ENCODE data around the gene NIPAL3. TPM values are rescaled to one million over a fixed set of nuclear protein-coding genes. Genes with fewer than 3 reads are reported as not detected.
"Not testable (repeated sequence)": the region's sequence is repeated elsewhere in the genome, so short reads cannot be mapped to it uniquely, and the experiment has no call there.

The NIPAL3 gene
- total and polyA plus RNA-seq, 4 donors: 23.9 to 66.8 (median 25.3) TPM

GRCh38 chr1:24515671-24516209 is 100.1 kb downstream of the NIPAL3 start:
- H3K27me3 ChIP-seq (ENCODE audit: control insufficient read depth, insufficient read depth, low read length); H3K27ac ChIP-seq (ENCODE audit: low read depth, low read length); DNase-seq (ENCODE audit: low read depth in 4 of 6, low spot score in 6 of 6); H3K4me3 ChIP-seq (ENCODE audit: low read depth, low read length); H3K9me3 ChIP-seq (ENCODE audit: control insufficient read depth, insufficient read depth, low read length); H3K36me3 ChIP-seq (ENCODE audit: control insufficient read depth, insufficient read depth, low read length); H3K4me1 ChIP-seq (ENCODE audit: control insufficient read depth, insufficient read depth, low read length): not testable (repeated sequence)
- 96% methylated on average over 9 of the region's 14 CpGs for WGBS (ENCODE audit: insufficient coverage)

- peaks cover 2% of the 10 kb centered on the region for H3K9me3 ChIP-seq (ENCODE audit: control insufficient read depth, insufficient read depth, low read length)
- H3K4me3 ChIP-seq (ENCODE audit: low read depth, low read length): no peak overlapping the region
- DNase-seq (ENCODE audit: low read depth in 4 of 6, low spot score in 6 of 6): no peak
- WGBS (ENCODE audit: insufficient coverage): 58% methylated on average over 8 of the region's 12 CpGs
- no peak overlapping the region for H3K27ac ChIP-seq (ENCODE audit: low read depth, low read length)
- H3K27me3 ChIP-seq (ENCODE audit: control insufficient read depth, insufficient read depth, low read length): no peaks in the 10 kb centered on the region
- H3K36me3 ChIP-seq (ENCODE audit: control insufficient read depth, insufficient read depth, low read length): no peaks in the 10 kb centered on the region
- H3K4me1 ChIP-seq (ENCODE audit: control insufficient read depth, insufficient read depth, low read length): no peaks in the 10 kb centered on the region
These were observed 100.9 kb downstream of the NIPAL3 start for GRCh38 chr1:24516506-24516905.

- Histone ChIP-seq H3K27me3 (ENCODE audit: control insufficient read depth, insufficient read depth, low read length) (no peaks in the 10 kb centered on the region), H3K36me3 (ENCODE audit: control insufficient read depth, insufficient read depth, low read length) (no peaks in the 10 kb centered on the region), H3K9me3 (ENCODE audit: control insufficient read depth, insufficient read depth, low read length) (peaks cover 2% of the 10 kb centered on the region), H3K27ac (ENCODE audit: low read depth, low read length) (no peak overlapping the region), H3K4me1 (ENCODE audit: control insufficient read depth, insufficient read depth, low read length) (no peaks in the 10 kb centered on the region), H3K4me3 (ENCODE audit: low read depth, low read length) (no peak overlapping the region)
- 100% methylated on average over 1 of the region's 4 CpGs for WGBS (ENCODE audit: insufficient coverage)
- no peak for DNase-seq (ENCODE audit: low read depth in 4 of 6, low spot score in 6 of 6)
These were observed 102.3 kb downstream of the NIPAL3 start for GRCh38 chr1:24517898-24518297.

GRCh38 chr1:24520282-24520681 is 104.7 kb downstream of the NIPAL3 start:
- not testable (repeated sequence) for H3K27ac ChIP-seq (ENCODE audit: low read depth, low read length); H3K27me3 ChIP-seq (ENCODE audit: control insufficient read depth, insufficient read depth, low read length); H3K4me1 ChIP-seq (ENCODE audit: control insufficient read depth, insufficient read depth, low read length); H3K4me3 ChIP-seq (ENCODE audit: low read depth, low read length); H3K36me3 ChIP-seq (ENCODE audit: control insufficient read depth, insufficient read depth, low read length); DNase-seq (ENCODE audit: low read depth in 4 of 6, low spot score in 6 of 6); H3K9me3 ChIP-seq (ENCODE audit: control insufficient read depth, insufficient read depth, low read length)
- whole genome bisulfite sequencing (ENCODE audit: insufficient coverage): no CpG with 5 or more reads among the region's 5 CpGs

Other genes starting within 250 kb of the NIPAL3 start
- gene IFNLR1, start 228.5 kb upstream of the NIPAL3 start, total RNA-seq: under 1 TPM; 0.59 to 0.72 TPM
- 1 to 10 TPM in 1 of 2 donors, under 1 TPM in 1; 0.74 to 1.6 TPM for gene IFNLR1, start 228.5 kb upstream of the NIPAL3 start, polyA plus RNA-seq (ENCODE audit: insufficient read length in 2 of 2)
- 1 to 10 TPM in 1 of 2 donors, under 1 TPM in 1; 0.69 to 2.5 TPM for gene GRHL3, start 96.4 kb upstream of the NIPAL3 start, total RNA-seq
- gene GRHL3, start 96.4 kb upstream of the NIPAL3 start, polyA plus RNA-seq (ENCODE audit: insufficient read length in 2 of 2): 1 to 10 TPM; 2.9 to 3.0 TPM
- 10 to 100 TPM in 1 of 2 donors, 1 to 10 TPM in 1; 8.1 to 10.9 TPM for gene STPG1, start 2.0 kb upstream of the NIPAL3 start, total RNA-seq
- gene STPG1, start 2.0 kb upstream of the NIPAL3 start, polyA plus RNA-seq (ENCODE audit: insufficient read length in 2 of 2): 10 to 100 TPM; 11.0 to 13.1 TPM
- 10 to 100 TPM in 1 of 2 donors, 1 to 10 TPM in 1; 9.1 to 19.9 TPM for gene RCAN3, start 87.0 kb downstream of the NIPAL3 start, total RNA-seq
- gene RCAN3, start 87.0 kb downstream of the NIPAL3 start, polyA plus RNA-seq (ENCODE audit: insufficient read length in 2 of 2): 10 to 100 TPM; 10.6 to 12.9 TPM
- 10 to 100 TPM in 1 of 2 donors, 1 to 10 TPM in 1; 2.0 to 10.7 TPM for gene NCMAP, start 140.3 kb downstream of the NIPAL3 start, total RNA-seq
- gene NCMAP, start 140.3 kb downstream of the NIPAL3 start, polyA plus RNA-seq (ENCODE audit: insufficient read length in 2 of 2): under 1 TPM; 0.08 to 0.26 TPM
- gene SRRM1, start 227.5 kb downstream of the NIPAL3 start, total RNA-seq: 10 to 100 TPM; 45.5 to 51.8 TPM
- gene SRRM1, start 227.5 kb downstream of the NIPAL3 start, polyA plus RNA-seq (ENCODE audit: insufficient read length in 2 of 2): 100 to 1,000 TPM; 102 to 129 TPM

All from spinal cord (tissue), 10 donors.